ENCODE measurements around the gene TMEM135.
A peak's percentile ranks its signal among the peaks of the same experiment; 100 is the strongest.

The TMEM135 gene

GRCh38 chr11:87296627-87297026 lies 258.9 kb downstream of the TMEM135 start:
- H3K27me3 ChIP-seq (ENCODE audit: insufficient read depth, low read length) = no peaks in the 10 kb centered on the region
- H3K36me3 ChIP-seq (ENCODE audit: insufficient read depth, low read depth, low read length) = no peaks in the 10 kb centered on the region
- H3K9me3 ChIP-seq (ENCODE audit: insufficient read depth, low read depth, low read length) = no peaks in the 10 kb centered on the region
- peaks cover 42% of the 10 kb centered on the region for H3K4me1 ChIP-seq (ENCODE audit: insufficient read depth, low read length)
- H3K9ac ChIP-seq (ENCODE audit: low read depth, low read length) = no peak overlapping the region
- no peak overlapping the region for H3K4me3 ChIP-seq (ENCODE audit: low read length)
- H3K27ac ChIP-seq (ENCODE audit: low read length) = no peak overlapping the region

GRCh38 chr11:87298155-87298554 lies 260.4 kb downstream of the TMEM135 start:
- no peaks in the 10 kb centered on the region for H3K36me3 ChIP-seq (ENCODE audit: insufficient read depth, low read depth, low read length)
- H3K27ac ChIP-seq (ENCODE audit: low read length) = no peak overlapping the region
- H3K9ac ChIP-seq (ENCODE audit: low read depth, low read length) = no peak overlapping the region
- no peaks in the 10 kb centered on the region for H3K27me3 ChIP-seq (ENCODE audit: insufficient read depth, low read length)
- H3K4me1 ChIP-seq (ENCODE audit: insufficient read depth, low read length) = peaks cover 37% of the 10 kb centered on the region; the same call in 1 of the 2 replicates
- no peaks in the 10 kb centered on the region for H3K9me3 ChIP-seq (ENCODE audit: insufficient read depth, low read depth, low read length)
- no peak overlapping the region for H3K4me3 ChIP-seq (ENCODE audit: low read length)

- H3K27me3 ChIP-seq (ENCODE audit: insufficient read depth, low read length) = no peaks in the 10 kb centered on the region
- H3K36me3 ChIP-seq (ENCODE audit: insufficient read depth, low read depth, low read length) = no peaks in the 10 kb centered on the region
- H3K9ac ChIP-seq (ENCODE audit: low read depth, low read length) = no peak overlapping the region
- H3K9me3 ChIP-seq (ENCODE audit: insufficient read depth, low read depth, low read length) = no peaks in the 10 kb centered on the region
- peaks cover 33% of the 10 kb centered on the region; the same call in 1 of the 2 replicates for H3K4me1 ChIP-seq (ENCODE audit: insufficient read depth, low read length)
- H3K27ac ChIP-seq (ENCODE audit: low read length) = no peak overlapping the region
- no peak overlapping the region for H3K4me3 ChIP-seq (ENCODE audit: low read length)
Observed at GRCh38 chr11:87299041-87299481, 261.3 kb downstream of the TMEM135 start.

- peaks cover 23% of the 10 kb centered on the region; the same call in 1 of the 2 replicates for H3K4me1 ChIP-seq (ENCODE audit: insufficient read depth, low read length)
- no peaks in the 10 kb centered on the region for H3K36me3 ChIP-seq (ENCODE audit: insufficient read depth, low read depth, low read length)
- no peak overlapping the region for H3K27ac ChIP-seq (ENCODE audit: low read length)
- H3K27me3 ChIP-seq (ENCODE audit: insufficient read depth, low read length) = no peaks in the 10 kb centered on the region
- H3K9me3 ChIP-seq (ENCODE audit: insufficient read depth, low read depth, low read length) = no peaks in the 10 kb centered on the region
- no peak overlapping the region for H3K4me3 ChIP-seq (ENCODE audit: low read length)
- no peak overlapping the region for H3K9ac ChIP-seq (ENCODE audit: low read depth, low read length)
Observed at GRCh38 chr11:87300640-87301380, 263.1 kb downstream of the TMEM135 start.

- Histone ChIP-seq H3K4me1 (ENCODE audit: insufficient read depth, low read length) (peaks cover 16% of the 10 kb centered on the region; the same call in 1 of the 2 replicates), H3K36me3 (ENCODE audit: insufficient read depth, low read depth, low read length) (no peaks in the 10 kb centered on the region)
Observed at GRCh38 chr11:87301785-87302540, 264.2 kb downstream of the TMEM135 start.

GRCh38 chr11:87304412-87304811 lies 266.7 kb downstream of the TMEM135 start:
- H3K4me3 ChIP-seq (ENCODE audit: low read length) = no peak overlapping the region
- no peak overlapping the region for H3K9ac ChIP-seq (ENCODE audit: low read depth, low read length)
- no peaks in the 10 kb centered on the region for H3K36me3 ChIP-seq (ENCODE audit: insufficient read depth, low read depth, low read length)
- peaks cover 13% of the 10 kb centered on the region; the same call in 1 of the 2 replicates for H3K4me1 ChIP-seq (ENCODE audit: insufficient read depth, low read length)
- no peaks in the 10 kb centered on the region for H3K27me3 ChIP-seq (ENCODE audit: insufficient read depth, low read length)
- no peak overlapping the region for H3K27ac ChIP-seq (ENCODE audit: low read length)
- H3K9me3 ChIP-seq (ENCODE audit: insufficient read depth, low read depth, low read length) = no peaks in the 10 kb centered on the region

More at GRCh38 chr11:87301785-87302540, 264.2 kb downstream of the TMEM135 start:
- Histone ChIP-seq H3K27ac (ENCODE audit: low read length) (no peak overlapping the region), H3K4me3 (ENCODE audit: low read length) (0 out of 2 replicates have a peak overlapping the region, but pooled peaks have one; percentile 6), H3K27me3 (ENCODE audit: insufficient read depth, low read length) (no peaks in the 10 kb centered on the region), H3K9ac (ENCODE audit: low read depth, low read length) (0 out of 2 replicates have a peak overlapping the region, but pooled peaks have one; percentile 25), H3K9me3 (ENCODE audit: insufficient read depth, low read depth, low read length) (no peaks in the 10 kb centered on the region)

GRCh38 chr11:87306262-87306851 lies 268.6 kb downstream of the TMEM135 start:
- peaks cover 13% of the 10 kb centered on the region; the same call in 1 of the 2 replicates for H3K4me1 ChIP-seq (ENCODE audit: insufficient read depth, low read length)
- H3K9ac ChIP-seq (ENCODE audit: low read depth, low read length) = no peak overlapping the region
- H3K27me3 ChIP-seq (ENCODE audit: insufficient read depth, low read length) = no peaks in the 10 kb centered on the region
- H3K9me3 ChIP-seq (ENCODE audit: insufficient read depth, low read depth, low read length) = no peaks in the 10 kb centered on the region
- no peaks in the 10 kb centered on the region for H3K36me3 ChIP-seq (ENCODE audit: insufficient read depth, low read depth, low read length)
- no peak overlapping the region for H3K4me3 ChIP-seq (ENCODE audit: low read length)
- no peak overlapping the region for H3K27ac ChIP-seq (ENCODE audit: low read length)

GRCh38 chr11:87307101-87307500 lies 269.4 kb downstream of the TMEM135 start:
- Histone ChIP-seq H3K9me3 (ENCODE audit: insufficient read depth, low read depth, low read length) (no peaks in the 10 kb centered on the region), H3K4me1 (ENCODE audit: insufficient read depth, low read length) (peaks cover 9% of the 10 kb centered on the region; the same call in 1 of the 2 replicates), H3K36me3 (ENCODE audit: insufficient read depth, low read depth, low read length) (no peaks in the 10 kb centered on the region), H3K4me3 (ENCODE audit: low read length) (no peak overlapping the region), H3K9ac (ENCODE audit: low read depth, low read length) (no peak overlapping the region), H3K27ac (ENCODE audit: low read length) (no peak overlapping the region), H3K27me3 (ENCODE audit: insufficient read depth, low read length) (no peaks in the 10 kb centered on the region)

GRCh38 chr11:87315229-87315628 lies 277.5 kb downstream of the TMEM135 start:
- Histone ChIP-seq H3K36me3 (ENCODE audit: insufficient read depth, low read depth, low read length) (0 out of 2 replicates have a peak, but pooled peaks cover 6% of the 10 kb centered on the region), H3K9me3 (ENCODE audit: insufficient read depth, low read depth, low read length) (no peaks in the 10 kb centered on the region), H3K4me3 (ENCODE audit: low read length) (no peak overlapping the region), H3K27me3 (ENCODE audit: insufficient read depth, low read length) (no peaks in the 10 kb centered on the region), H3K4me1 (ENCODE audit: insufficient read depth, low read length) (0 out of 2 replicates have a peak, but pooled peaks cover 4% of the 10 kb centered on the region), H3K9ac (ENCODE audit: low read depth, low read length) (no peak overlapping the region), H3K27ac (ENCODE audit: low read length) (no peak overlapping the region)

- no peaks in the 10 kb centered on the region for H3K9me3 ChIP-seq (ENCODE audit: insufficient read depth, low read depth, low read length)
- H3K27me3 ChIP-seq (ENCODE audit: insufficient read depth, low read length) = no peaks in the 10 kb centered on the region
- peaks cover 12% of the 10 kb centered on the region; the same call in 1 of the 2 replicates for H3K36me3 ChIP-seq (ENCODE audit: insufficient read depth, low read depth, low read length)
- H3K27ac ChIP-seq (ENCODE audit: low read length) = no peak overlapping the region
- no peak overlapping the region for H3K9ac ChIP-seq (ENCODE audit: low read depth, low read length)
- 0 out of 2 replicates have a peak, but pooled peaks cover 4% of the 10 kb centered on the region for H3K4me1 ChIP-seq (ENCODE audit: insufficient read depth, low read length)
- H3K4me3 ChIP-seq (ENCODE audit: low read length) = no peak overlapping the region
Observed at GRCh38 chr11:87316491-87316890, 278.8 kb downstream of the TMEM135 start.

GRCh38 chr11:87317441-87317840 lies 279.7 kb downstream of the TMEM135 start:
- Histone ChIP-seq H3K36me3 (ENCODE audit: insufficient read depth, low read depth, low read length) (peaks cover 20% of the 10 kb centered on the region; the same call in 1 of the 2 replicates), H3K27me3 (ENCODE audit: insufficient read depth, low read length) (no peaks in the 10 kb centered on the region), H3K4me1 (ENCODE audit: insufficient read depth, low read length) (0 out of 2 replicates have a peak, but pooled peaks cover 4% of the 10 kb centered on the region), H3K9ac (ENCODE audit: low read depth, low read length) (no peak overlapping the region), H3K4me3 (ENCODE audit: low read length) (no peak overlapping the region), H3K9me3 (ENCODE audit: insufficient read depth, low read depth, low read length) (no peaks in the 10 kb centered on the region), H3K27ac (ENCODE audit: low read length) (no peak overlapping the region)
